Measurements from ENCODE around the gene CHAT.

The CHAT gene

DNA sequence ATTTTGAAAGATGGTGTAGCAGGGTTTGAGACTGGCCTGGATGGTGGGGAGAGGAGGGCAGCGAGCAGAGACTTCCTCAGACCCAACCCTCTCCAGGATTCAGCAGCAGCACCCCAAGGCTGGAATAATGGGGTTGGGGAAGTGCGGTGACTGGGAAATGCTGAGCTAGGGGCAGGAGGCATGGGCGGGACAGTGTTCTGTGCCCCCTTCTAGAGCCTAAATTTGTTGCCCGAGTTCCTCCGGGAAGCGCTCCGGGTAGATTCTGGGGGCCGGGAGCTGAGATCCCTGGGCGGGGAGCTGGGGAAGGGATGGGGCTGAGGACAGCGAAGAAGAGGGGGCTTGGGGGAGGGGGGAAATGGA, at the start of gene CHAT:
Gene CHAT (plus strand): TSS at position 156 of the 360 bp plus-strand sequence. CDS start 153 bp downstream, at position 309.
- no peak for DNase-seq (ENCODE audit: low read depth in 2 of 2)

DNA sequence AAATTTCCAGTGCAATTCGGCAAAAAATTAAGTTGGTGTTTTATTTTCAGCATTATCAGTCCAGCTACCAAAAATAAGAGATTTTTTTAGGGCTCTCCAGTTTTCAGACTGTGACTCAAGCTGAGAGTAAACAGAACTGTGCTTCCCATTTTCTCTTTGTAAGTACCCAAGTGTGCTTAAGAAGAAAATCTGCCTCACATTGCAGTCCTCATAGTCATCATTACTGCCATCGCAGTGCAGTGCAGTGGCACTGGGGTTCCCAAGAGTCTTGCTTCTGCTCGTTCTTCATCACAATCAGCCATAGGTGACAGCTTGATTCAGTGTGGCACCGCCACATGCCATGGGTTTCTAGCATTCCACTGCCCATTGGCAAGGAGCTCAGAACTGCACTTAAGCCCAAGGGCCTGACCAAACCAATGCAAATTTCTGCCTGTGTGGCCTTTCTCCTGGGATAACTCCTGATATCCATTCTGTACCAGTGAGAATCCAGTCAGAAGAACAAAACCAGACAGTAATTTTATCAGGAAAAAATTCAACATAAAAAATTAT, 49.3 kb upstream of the CHAT start:
- DNase-seq (ENCODE audit: low read depth in 2 of 2), result no peak

DNA sequence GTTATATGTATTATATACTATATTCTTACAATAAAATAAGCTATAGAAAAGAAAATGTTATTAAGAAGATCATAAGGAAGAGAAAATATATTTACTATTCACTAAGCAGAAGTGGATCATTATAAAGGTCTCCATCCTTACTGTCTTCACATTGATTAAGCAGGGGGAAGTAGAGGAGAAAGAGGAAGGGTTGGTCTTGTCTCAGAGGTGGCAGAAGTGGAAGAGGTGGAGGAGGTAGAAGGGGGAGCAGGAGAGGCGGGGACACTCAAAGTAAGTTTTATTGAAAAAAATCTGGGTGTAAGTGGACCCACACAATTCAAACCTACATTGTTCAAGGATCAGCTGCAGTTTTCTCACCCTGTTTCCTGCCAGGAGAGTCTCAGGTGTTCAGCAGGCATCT, 46.0 kb upstream of the CHAT start:
- DNase-seq (ENCODE audit: low read depth in 2 of 2), result no peak

DNA sequence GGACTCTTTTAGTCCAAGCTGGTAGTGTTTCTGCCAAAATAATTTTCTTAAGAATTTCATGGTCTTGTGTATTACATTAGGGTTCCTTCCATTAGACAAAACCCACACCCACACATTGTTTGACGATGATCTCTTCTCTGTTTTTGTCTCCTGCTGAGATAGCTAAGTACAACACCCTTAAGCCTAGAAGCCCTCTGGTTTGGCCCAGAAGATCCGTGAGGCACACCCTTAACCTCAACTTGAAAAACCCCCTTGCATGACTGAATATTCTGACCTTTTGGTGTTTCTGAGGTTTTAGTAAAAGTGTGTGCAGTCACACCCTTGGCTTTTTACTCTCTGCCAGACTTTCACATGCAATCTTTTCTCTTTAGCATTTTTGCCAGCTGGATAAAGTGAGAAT, 45.6 kb upstream of the CHAT start:
- DNase-seq (ENCODE audit: low read depth in 2 of 2), result no peak

DNA sequence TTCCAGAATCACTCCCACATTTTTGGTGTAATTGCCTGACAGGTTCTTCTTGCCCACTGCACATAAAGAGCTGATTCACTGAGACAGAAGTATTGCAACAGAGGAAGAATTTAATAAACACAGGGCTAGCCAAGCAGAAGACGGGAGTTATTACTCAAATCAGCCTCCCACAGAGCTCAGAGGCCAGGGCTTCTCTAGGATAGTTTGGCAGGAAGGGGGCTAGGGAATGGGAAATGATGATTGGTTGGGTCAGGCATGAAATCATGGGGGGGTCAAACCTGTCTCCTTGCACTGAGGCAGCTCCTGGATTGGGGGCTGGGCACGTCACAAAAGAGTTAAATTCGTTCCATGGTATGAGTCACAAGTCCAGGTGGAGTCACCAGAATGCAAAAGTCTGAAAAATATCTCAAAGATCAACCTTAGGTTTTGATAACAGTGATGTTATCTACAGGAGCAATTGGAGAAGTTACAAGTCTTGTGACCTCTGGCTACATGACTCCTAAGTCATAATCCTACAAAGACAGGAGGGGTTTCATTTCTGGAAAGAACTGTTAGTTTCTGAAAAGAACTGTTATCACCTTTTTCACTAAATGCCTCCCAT, 44.7 kb upstream of the CHAT start:
- DNase-seq (ENCODE audit: low read depth in 2 of 2), result no peak

DNA sequence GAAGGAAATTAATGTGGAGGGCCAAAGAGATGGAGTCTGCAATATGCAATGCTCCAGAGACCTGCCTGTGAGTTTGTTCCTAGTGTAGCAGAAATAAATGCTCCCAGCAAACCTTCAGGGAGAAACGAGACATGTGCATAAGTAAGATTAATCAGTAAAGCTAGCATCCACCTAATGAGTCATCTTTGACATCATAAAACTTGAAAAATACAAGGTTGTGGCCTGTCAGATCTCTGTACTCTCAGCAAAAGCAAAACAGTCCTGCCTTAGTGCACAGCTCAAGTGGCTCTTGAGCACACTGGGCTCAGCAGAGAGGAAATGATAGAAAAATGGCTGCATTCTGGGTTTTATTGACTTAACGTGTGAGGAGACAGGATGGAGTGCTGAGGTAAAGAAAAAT, 42.4 kb upstream of the CHAT start:
- no peak for DNase-seq (ENCODE audit: low read depth in 2 of 2)

DNA sequence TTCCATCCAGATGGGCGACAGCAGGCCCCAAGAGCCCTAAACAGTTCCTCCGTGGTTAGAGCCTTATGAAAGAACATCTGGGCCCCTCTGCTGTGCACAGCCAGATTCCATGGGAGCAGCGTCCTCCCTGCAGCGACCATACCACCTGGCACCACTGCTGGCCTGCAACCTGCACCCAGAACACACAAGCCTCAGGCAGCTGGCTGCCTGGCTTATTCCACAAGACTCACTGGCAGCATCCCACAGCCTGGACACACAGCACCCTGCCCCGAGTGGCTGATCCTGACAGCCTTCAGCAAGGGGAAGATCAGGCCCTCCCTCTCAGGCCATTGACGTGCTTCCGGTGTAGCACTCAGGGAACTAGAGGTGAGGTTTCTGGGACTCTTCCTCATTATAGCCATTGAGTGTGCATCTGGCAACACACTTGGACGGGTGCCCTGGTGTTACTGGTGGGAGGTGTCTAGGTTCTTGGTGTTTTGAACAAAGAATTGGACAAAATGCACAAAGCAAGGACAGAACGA, 41.2 kb upstream of the CHAT start:
- DNase-seq (ENCODE audit: low read depth in 2 of 2), result no peak

DNA sequence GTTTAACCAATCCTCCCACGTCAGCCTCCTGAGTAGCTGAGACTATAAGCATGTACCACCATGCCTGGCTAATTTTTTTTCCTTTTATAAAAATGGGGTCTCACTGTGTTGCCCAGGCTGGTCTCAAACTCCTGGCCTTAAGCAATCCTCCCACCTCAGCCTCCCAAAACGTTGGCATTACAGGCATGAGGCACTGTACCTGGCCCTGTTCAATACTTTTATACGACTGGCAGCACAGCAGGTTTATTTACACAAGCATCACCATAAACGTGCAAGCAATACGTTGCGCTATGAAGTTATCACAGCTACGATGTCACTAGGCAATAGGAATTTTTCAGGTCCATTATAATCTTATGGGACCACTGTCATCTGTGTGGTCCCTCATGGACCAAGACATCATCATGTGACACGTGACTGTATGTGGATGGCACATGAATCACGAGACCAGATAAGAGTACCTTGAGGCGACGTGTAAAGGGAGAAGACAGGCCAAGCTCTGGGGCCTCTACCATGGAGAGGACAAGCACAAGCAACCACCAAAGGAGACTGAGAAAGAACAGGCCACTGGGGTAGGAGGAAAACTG, 38.3 kb upstream of the CHAT start:
- DNase-seq (ENCODE audit: low read depth in 2 of 2), result no peak

DNA sequence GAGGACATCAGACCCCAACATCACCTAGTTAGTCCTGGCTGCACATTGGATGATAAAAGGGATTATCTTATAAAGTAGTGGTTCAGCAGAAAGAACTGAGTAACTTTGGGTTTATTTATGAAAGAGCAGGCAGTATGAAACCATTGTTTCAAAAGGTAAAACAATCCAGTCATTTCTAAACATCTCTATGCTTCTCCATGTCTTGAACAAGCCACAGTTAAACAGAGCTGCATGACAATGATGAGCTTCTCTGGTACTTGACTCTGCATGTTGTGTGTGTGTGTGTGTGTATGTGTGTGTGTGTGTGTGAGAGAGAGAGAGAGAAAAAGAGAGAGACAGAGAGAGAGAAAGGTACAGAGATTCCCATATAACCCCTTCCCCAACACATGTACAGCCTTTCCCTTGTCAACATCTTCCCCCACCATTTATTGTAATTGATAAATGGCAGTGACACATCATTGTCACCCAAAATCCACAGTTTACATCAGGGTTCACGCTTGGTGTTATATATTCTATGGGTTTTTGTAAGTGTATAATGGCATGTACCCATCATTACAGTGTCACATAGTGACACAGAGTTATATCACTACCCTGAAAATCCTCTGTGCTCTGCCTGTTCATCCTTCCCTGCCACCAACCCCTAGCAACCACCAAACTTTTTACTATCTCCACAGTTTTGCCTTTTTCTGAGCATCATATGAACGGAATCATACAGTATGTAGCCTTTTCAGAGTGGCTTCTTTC, 36.5 kb upstream of the CHAT start:
- DNase-seq (ENCODE audit: low read depth in 2 of 2), result no peak

DNA sequence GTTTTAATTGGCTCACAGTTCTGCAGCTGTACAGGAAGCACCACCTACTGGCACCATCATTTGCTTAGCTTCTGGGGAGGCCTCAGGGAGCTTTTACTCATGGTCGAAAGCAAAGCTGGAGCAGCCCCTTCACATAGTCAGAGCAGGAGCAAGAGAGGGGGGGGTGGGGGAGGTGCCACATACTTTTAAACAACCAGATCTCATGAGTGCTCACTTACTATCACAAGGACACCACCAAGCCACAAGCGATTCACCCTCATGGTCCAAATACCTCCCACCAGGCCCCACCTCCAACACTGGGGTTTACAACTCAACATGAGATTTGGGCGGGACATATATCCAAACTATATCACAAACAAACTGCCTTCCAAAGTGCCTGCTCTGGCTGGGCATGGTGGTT, 35.4 kb upstream of the CHAT start:
- DNase-seq (ENCODE audit: low read depth in 2 of 2), result no peak

DNA sequence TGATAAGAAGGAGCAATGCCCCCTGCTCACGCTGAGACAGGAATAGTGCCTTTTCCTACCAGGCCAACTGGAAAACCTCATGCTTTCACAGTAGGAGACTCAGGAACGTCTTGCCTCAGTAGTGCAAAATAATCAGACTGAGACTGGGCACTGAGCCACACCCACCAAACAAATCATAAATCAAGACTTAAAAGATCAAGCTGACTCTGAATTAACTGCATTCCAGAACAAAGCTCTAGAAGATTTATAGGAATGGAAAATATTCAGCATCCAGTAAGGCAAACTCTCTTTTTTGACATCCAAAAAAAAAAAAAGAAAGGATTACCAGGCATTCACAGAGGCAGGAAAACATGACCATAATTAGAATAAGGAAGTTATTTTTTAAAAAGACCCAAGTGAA, 34.2 kb upstream of the CHAT start:
- no peak for DNase-seq (ENCODE audit: low read depth in 2 of 2)

DNA sequence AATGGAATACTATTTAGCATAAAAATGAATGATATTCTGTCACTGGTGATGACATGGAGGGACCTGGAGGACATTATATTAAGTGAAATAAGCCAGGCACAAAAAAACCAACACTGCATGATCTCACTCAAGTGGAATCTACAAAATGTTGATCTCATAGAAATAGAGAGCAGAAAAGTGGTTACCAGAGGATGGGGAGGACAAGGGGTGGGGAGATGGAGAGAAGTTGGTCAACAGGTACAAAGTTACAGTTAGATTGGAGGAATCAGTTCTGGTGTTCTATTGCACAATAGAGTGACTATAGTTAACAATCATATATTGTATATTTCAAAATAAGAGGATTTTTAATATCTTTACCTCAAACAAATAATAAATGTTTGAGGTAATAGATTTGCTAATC, 28.4 kb upstream of the CHAT start:
- no peak for DNase-seq (ENCODE audit: low read depth in 2 of 2)

DNA sequence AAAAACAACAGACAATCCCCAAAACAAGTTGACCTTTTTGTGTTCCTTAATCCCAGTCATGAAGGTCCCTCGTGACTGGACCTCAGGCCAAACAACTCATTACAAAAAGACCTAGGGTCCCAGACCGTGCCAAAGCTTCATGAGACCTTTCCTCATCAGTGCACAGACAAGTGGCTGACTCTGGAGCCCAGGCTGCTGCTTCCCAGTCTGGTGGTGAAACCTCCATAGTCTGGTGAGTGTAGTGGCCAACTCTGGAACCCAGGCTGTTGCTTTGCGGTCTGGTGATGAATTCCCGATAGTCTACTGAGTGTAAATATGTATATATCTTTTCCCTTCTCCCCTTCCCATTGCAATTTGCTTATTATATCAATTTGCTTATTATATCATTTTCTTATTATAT, 25.9 kb upstream of the CHAT start:
- no peak for DNase-seq (ENCODE audit: low read depth in 2 of 2)

DNA sequence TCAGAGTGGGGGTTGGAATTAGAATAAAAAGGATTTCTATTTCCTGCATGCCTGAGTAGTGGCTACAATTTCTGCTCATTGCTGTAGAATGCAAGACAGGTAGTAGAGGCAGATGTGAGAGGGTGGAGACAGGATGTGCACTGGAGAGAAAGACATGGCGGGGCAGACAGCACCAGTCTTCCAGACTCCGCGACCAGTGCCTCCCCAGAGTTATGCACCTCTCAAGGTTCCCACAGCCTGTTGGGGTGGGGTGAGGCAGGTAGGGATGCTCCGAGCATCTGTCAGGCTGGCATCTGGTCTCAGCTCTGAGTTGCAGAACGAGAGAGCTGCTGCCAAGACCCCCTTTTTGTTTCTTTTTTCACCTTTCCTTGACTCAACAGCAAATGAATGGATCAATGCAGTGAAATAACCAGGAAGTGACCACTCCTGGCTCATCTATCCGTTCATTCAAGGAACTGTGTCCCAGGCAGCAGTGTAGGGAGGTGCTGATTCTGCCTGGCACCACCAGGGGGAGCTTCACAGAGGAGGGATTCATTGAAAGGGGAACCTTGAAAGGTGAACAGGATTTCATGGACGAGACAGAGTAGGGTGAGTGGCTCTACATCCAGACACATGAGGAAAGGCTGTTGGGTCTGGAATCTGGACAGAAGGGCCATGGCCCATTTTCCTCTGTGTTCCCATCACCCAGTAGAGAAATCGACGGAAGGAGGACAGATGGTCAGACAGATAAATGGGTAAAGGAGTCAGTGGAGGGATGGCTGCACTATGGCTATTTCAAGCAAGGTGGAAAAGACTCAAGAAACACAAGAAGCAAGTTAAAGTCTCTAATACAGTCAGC, 20.9 kb upstream of the CHAT start:
- DNase-seq (ENCODE audit: low read depth in 2 of 2), result peak in 1 of 2 experiments; percentile 53

DNA sequence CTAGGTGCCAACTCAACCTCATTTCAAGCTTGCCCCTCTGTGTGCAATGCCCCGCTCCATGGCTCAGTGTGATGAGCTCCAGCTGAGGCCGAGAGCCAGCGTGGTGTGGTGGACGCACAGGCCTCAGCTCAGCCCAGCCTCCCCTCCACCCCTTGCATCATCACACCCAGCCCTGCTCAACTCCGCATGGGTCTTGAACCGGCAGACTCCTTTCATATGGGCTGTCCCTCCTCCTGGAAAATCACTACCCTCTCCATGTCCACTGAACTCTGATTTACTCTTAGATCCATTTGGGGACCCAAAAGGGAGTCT, 20.3 kb upstream of the CHAT start:
- no peak for DNase-seq (ENCODE audit: low read depth in 2 of 2)

DNA sequence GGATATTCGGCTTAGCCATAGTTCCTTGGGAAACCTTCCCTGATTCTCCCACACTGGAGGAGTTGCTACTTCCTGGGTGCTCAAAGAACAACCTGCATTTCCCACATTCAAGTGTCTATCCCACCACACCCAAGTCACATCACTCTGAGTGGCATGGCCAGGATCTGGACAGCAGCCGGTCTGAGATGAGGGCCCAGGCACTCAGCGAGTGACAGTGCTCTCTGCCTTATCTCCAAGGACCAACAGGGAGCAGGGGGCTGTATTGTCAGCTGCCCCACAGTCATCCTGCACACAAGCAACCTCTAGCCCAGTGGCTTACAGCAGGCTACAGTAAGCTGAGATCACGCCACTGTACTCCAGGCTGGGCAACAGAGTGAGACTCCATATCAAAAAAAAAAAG, 19.8 kb upstream of the CHAT start:
- DNase-seq (ENCODE audit: low read depth in 2 of 2), result no peak

DNA sequence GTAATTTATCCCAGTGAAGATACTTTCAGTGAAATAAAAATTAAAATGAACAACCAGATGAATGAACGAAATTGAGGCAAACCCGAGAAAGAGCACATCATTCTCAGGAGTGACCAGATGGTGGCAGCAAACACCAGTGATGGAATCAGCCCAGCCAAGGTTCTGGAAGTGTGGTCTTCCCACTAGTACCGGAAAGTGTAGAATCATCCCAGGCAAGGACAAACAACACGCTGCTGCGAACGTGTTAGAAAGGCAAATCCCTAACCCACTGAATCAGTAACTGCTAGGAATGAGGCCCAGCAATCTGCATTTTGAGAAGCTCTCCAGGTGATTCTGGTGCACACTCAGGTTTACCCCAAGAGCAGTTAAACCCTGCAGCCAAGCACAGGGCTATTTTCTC, 19.2 kb upstream of the CHAT start:
- peak in 1 of 2 experiments; percentile 23 for DNase-seq (ENCODE audit: low read depth in 2 of 2)

DNA sequence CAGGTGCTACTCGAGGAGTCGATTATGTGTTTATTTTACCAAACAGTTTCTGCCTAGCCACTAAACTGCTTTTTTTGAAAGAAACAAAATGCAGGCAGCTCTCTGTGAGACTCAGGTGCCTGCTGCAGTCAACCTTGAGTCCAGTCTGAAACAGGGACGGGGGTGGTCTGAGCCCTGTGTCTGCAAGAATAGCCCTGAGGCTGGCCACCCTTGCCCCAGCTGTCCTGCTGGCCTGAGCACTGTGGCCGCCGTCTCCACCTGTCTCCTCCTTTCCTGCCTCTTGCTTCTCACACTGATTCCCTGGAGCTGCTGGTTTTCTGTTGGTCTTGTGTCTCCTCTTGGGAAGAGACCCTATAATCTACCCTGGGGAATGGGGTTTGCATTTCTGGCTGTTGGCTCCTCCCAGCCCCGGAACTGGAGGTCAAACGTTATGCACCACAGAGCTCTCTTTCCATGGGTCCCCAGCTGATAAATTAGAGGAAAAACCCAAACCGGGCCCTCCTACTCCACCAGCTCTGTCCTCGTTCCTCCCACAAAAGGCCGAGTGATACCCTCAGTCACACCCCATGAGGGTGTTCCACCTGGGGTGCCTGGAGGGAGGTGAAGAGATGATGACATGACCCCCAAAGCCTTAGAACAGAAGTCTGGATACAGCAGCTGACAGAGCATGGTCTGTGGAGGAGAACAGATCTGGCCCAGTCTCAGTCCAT, 18.7 kb upstream of the CHAT start:
- no peak for DNase-seq (ENCODE audit: low read depth in 2 of 2)

DNA sequence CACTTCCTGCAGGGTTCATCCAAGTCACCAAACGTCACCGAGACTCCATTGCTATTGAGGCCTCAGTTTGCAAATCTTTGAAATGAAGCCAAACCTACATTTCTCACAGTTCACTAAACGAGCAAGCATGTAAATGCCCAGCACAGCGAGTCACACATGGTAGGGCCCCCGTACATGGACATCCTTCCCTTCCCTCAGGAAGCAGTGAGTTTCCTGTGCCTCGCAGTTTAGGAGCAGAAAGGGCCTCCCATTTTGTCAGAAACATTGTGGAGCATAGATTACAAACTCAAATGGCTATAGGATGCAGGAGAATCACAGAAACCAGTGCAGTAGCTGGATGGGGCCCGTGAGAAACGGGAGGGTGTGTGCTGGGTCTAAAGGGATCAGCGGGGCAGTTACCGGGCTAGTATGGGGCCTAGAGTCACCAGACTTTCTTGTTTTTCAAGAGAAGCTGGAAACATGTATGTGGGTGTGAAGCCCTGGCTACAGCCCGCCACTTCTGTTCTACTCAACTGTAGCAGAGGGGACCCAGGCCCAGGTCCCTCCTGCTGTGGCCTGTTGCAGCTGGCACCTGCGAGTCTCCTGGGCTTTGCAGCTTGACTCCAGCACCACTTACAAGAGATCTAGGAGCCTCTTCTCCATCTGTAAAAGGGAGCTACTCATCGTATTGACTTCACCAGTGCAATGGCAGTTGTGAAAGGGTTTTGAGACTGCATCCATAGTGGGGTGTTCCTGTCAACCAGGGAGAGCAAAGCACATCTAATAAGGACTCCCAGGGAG, 17.9 kb upstream of the CHAT start:
- DNase-seq (ENCODE audit: low read depth in 2 of 2), result no peak

DNA sequence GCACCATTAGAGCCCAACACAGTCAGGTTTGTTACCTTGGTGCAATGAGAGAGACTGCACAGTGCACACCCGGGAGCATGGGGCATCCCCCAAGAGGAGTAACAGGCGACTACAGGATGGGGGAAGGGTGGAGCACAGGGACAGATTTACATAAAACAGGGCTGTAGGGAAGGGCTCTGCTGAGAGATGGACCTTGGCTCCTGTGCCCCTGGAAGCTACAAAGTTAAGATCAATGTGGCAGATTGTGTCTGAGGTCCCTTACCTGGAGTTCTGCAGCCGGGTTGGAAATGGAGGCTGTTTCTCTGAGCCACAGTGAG, 17.4 kb upstream of the CHAT start:
- DNase-seq (ENCODE audit: low read depth in 2 of 2), result no peak

DNA sequence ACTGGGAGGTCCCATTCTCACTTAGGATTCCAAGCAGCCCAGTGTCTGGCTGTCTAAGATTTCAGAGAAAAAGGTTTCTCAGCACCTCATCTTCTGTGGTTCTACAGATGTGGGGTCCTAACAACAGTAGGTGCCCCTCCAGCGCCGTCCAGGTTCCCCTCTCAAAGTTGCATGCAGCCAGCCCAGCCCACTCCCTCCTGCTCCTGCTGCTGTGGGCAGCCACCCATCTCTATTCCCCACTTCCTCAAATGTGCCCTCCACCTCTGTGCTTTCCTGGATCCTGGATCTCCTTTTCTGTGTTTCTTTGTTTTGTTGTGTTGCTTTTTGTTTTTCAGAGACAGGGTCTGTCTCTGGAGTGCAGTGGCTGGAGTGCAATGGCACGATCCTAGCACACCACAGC, 17.0 kb upstream of the CHAT start:
- DNase-seq (ENCODE audit: low read depth in 2 of 2), result no peak

Data from stimulated activated CD4-positive, alpha-beta T cell treated with anti-CD3 and anti-CD28 coated beads, Interleukin-12 subunit alpha, Interleukin-12 subunit beta, amount 100 ng/mL, for 24 hours (primary cell).